ENCODE results near the gene TENT4A. TPM values are rescaled to one million over a fixed set of nuclear protein-coding genes. Genes with fewer than 3 reads are reported as not detected.

TENT4A gene
- total RNA-seq, 2 experiments from 2014 or later, result 39.0 to 46.1 TPM

DNA sequence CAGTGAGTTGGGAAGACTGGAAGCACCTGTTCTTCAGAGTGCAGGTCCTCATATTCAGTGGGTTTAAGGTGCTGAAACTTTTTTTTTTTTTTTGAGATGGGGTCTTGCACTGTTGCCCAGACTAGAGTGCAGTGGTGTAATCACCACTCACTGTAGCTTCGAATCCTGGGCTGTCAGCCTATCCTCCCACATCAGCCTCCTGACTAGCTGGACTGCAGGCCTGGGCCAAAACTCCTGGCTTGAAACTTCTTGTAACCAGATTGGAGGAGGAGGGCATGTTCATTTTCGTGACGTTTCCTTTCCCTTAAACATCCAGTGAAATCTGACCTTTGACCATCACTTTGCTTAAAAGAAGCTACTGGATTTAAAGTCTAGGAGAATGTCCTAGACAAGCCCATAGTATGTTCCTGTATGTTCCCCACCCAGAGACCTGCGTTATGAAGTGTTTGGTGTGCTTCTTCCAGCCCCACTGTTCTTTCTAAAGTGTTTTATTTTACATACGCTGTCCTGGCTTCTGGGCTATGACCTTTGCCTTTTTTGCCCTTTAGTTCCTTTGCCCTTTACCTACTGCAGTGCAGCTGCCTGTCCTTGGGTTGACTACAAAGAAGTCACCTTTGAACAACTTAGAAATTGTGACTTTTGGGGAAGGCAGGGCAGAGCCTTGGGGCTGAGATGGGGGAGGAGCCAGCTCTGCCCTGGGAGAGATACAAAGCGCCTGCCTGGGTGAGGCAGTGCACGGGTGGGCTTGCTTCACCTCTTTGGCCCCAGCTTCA, 18.4 kb downstream of the TENT4A start:
- Histone ChIP-seq H3K4me3 (ENCODE audit: low read depth, low read length, poor library complexity, severe bottlenecking) (no peak overlapping the region), H3K36me3 (ENCODE audit: insufficient read depth, low read length) (peaks cover 21% of the 10 kb centered on the region; the same call in 1 of the 2 replicates), H3K9me3 (ENCODE audit: low read length) (no peaks in the 10 kb centered on the region), H2AFZ (ENCODE audit: low read length) (no peak overlapping the region), H4K20me1 (ENCODE audit: insufficient read depth, low read length) (peaks cover 15% of the 10 kb centered on the region; the same call in 1 of the 2 replicates), H3K4me1 (ENCODE audit: insufficient read depth, low read length, poor library complexity, severe bottlenecking) (peaks cover 60% of the 10 kb centered on the region), H3K9me2 (ENCODE audit: insufficient read depth, low read length) (no peaks in the 10 kb centered on the region), H3K27ac (ENCODE audit: low read depth, low read length, poor library complexity, severe bottlenecking) (no peak overlapping the region), H3K79me2 (ENCODE audit: insufficient read depth, low read depth, low read length) (peaks cover 96% of the 10 kb centered on the region), H3K4me2 (ENCODE audit: low read length) (no peak overlapping the region)
- no peak for DNase-seq (ENCODE audit: low spot score)
- POLR2A ChIA-PET, result interaction anchor here (0.5 to 0.6 kb wide), 2 partner anchors 55 to 204 kb away, joined by 3 read pairs; no protein-coding TSS in a partner anchor
- BruUV-seq (replicated peaks), result TSS peak; percentile 9
- CTCF ChIA-PET (ENCODE audit: unreplicated experiment), result interaction anchor here (0.6 kb wide), 1 partner anchor 10 kb away, joined by 3 read pairs; no protein-coding TSS in a partner anchor
- TF ChIP-seq EZH2phosphoT487 (IDR thresholded peaks at IDR 0.05; ENCODE audit: borderline replicate concordance, low read depth, low read length), result no peak
- TF ChIP-seq, protein P1, sequence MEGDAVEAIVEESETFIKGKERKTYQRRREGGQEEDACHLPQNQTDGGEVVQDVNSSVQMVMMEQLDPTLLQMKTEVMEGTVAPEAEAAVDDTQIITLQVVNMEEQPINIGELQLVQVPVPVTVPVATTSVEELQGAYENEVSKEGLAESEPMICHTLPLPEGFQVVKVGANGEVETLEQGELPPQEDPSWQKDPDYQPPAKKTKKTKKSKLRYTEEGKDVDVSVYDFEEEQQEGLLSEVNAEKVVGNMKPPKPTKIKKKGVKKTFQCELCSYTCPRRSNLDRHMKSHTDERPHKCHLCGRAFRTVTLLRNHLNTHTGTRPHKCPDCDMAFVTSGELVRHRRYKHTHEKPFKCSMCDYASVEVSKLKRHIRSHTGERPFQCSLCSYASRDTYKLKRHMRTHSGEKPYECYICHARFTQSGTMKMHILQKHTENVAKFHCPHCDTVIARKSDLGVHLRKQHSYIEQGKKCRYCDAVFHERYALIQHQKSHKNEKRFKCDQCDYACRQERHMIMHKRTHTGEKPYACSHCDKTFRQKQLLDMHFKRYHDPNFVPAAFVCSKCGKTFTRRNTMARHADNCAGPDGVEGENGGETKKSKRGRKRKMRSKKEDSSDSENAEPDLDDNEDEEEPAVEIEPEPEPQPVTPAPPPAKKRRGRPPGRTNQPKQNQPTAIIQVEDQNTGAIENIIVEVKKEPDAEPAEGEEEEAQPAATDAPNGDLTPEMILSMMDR (conservative IDR thresholded peaks at IDR 0.05; ENCODE audit: low read length), result no peak
- intact Hi-C loops (cut with micrococcal nuclease; ENCODE audit: unreplicated experiment), result loop anchor here (10.0 kb wide), 1 partner anchor 547 kb away; no protein-coding TSS in a partner anchor

DNA sequence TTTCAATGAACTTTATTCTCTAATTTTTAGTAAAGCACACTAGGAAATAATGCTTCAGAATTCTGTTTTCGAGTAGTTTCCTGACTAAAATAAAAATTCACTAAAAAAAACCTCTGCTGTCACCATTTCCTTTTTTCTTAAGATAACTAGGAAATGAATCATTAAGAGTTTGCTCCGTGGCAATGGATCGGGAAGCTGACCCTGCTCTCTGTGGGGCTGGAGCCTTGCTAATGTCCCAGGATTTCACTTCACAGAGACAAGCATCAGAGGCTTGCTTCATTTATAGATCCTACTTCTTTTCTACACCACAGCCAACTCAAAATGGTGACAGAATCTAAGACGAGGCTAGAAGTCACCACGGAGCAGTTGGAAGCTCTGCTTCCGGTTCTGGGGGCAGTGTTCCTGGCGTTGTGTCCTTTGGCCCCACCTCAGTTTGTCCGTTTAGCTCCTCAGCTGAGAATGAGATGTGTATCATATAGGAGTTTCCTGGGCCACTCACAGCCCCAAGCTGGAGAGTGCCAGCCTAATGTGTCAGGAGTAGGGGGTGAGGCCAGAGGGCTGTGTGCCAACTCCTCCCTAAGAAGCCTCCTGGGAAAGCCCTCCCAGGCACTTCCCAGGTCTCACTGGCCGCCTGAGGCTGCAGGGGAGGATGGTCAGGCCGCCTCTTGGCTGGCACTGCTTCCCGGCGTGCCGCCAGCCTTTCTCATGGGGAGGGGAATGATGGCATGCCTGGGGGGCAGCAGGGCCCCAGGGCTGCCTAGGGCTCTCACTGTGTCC, 19.6 kb downstream of the TENT4A start:
- H3K9me2 ChIP-seq (ENCODE audit: insufficient read depth, low read length), result no peaks in the 10 kb centered on the region
- H3K27ac ChIP-seq (ENCODE audit: low read depth, low read length, poor library complexity, severe bottlenecking), result no peak overlapping the region
- ChIA-PET POLR2A (no interaction called here), CTCF (ENCODE audit: unreplicated experiment) (no interaction called here)
- TF ChIP-seq, protein P1 (conservative IDR thresholded peaks at IDR 0.05; ENCODE audit: low read length), result no peak
- TF ChIP-seq EZH2phosphoT487 (IDR thresholded peaks at IDR 0.05; ENCODE audit: borderline replicate concordance, low read depth, low read length), result no peak
- H3K79me2 ChIP-seq (ENCODE audit: insufficient read depth, low read depth, low read length), result peaks cover 92% of the 10 kb centered on the region
- peaks cover 31% of the 10 kb centered on the region for H3K36me3 ChIP-seq (ENCODE audit: insufficient read depth, low read length)
- H3K9me3 ChIP-seq (ENCODE audit: low read length), result no peaks in the 10 kb centered on the region
- peaks cover 12% of the 10 kb centered on the region; the same call in 1 of the 2 replicates for H4K20me1 ChIP-seq (ENCODE audit: insufficient read depth, low read length)
- no peak overlapping the region for H2AFZ ChIP-seq (ENCODE audit: low read length)
- no peak overlapping the region for H3K4me3 ChIP-seq (ENCODE audit: low read depth, low read length, poor library complexity, severe bottlenecking)
- DNase-seq (ENCODE audit: low spot score), result no peak
- BruUV-seq (replicated peaks), result no TSS peak
- peaks cover 60% of the 10 kb centered on the region for H3K4me1 ChIP-seq (ENCODE audit: insufficient read depth, low read length, poor library complexity, severe bottlenecking)
- no peak overlapping the region for H3K4me2 ChIP-seq (ENCODE audit: low read length)
- intact Hi-C loops (cut with micrococcal nuclease; ENCODE audit: unreplicated experiment), result loop anchor here (10.0 kb wide), 1 partner anchor 548 kb away; no protein-coding TSS in a partner anchor
